ENCODE measurements around the gene G2E3. TPM values are rescaled to one million over a fixed set of nuclear protein-coding genes. Genes with fewer than 3 reads are reported as not detected.
"Not testable (repeated sequence)": the region's sequence is repeated elsewhere in the genome, so short reads cannot be mapped to it uniquely, and the experiment has no call there.

Gene G2E3
- total RNA-seq, 3 donors from 2014 or later: 12.3 to 22.2 (median 12.5) TPM

DNA sequence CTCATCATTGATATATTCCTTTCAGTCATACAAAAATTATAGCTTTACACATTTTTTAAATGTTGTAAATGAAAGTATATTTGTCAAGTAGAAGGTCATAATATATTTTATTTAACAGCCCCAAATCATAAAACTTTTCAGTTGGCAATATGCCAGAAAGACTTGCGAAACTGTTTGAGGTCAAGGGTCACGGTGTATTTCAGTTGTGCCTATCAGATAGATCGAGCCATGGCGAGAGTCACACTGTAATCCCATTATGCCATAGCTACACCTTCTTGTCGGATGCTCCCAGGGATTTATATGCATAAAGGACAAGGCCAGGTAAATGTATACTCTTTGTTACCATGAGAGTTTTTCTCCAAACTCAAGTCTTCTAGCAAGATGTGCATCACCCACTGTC is 26.7 kb upstream of the G2E3 start:
- Histone ChIP-seq H3K27me3 (no peaks in the 10 kb centered on the region), H3K27ac (no peak overlapping the region), H3K9me3 (no peaks in the 10 kb centered on the region), H3K4me1 (no peaks in the 10 kb centered on the region), H3K36me3 (no peaks in the 10 kb centered on the region), H3K4me3 (no peak overlapping the region)
- TF ChIP-seq, protein P1, sequence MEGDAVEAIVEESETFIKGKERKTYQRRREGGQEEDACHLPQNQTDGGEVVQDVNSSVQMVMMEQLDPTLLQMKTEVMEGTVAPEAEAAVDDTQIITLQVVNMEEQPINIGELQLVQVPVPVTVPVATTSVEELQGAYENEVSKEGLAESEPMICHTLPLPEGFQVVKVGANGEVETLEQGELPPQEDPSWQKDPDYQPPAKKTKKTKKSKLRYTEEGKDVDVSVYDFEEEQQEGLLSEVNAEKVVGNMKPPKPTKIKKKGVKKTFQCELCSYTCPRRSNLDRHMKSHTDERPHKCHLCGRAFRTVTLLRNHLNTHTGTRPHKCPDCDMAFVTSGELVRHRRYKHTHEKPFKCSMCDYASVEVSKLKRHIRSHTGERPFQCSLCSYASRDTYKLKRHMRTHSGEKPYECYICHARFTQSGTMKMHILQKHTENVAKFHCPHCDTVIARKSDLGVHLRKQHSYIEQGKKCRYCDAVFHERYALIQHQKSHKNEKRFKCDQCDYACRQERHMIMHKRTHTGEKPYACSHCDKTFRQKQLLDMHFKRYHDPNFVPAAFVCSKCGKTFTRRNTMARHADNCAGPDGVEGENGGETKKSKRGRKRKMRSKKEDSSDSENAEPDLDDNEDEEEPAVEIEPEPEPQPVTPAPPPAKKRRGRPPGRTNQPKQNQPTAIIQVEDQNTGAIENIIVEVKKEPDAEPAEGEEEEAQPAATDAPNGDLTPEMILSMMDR (IDR thresholded peaks at IDR 0.05): no peak
- TF ChIP-seq POLR2A (IDR thresholded peaks at IDR 0.05): no peak
- TF ChIP-seq POLR2AphosphoS5 (IDR thresholded peaks at IDR 0.05): no peak
- DNase-seq (ENCODE audit: low spot score in 2 of 2): no peak
- intact Hi-C loops (cut with DNase I; ENCODE audit: low total_unique reads): no loop called here

DNA sequence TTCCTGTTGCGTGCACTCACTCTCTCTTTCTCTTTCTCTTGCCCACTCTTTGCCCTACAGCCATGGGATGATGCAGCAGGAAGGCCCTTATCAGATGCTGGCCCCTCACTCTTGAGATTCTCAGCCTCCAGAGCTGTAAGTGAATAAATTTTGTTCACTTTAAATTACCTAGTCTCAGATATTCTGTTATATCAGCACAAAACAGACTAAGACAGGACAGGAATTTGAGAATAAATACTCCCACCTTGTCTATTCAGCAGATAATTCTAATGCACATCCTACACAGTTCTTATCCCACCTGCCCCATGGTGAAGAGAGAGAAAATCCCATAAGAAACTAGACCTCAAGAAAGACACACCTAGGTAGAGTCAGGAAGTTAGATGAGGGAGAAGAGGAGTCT is 25.8 kb upstream of the G2E3 start:
- intact Hi-C loops (cut with DNase I; ENCODE audit: low total_unique reads): no loop called here
- no peaks in the 10 kb centered on the region for H3K36me3 ChIP-seq
- no peaks in the 10 kb centered on the region for H3K9me3 ChIP-seq
- no peaks in the 10 kb centered on the region for H3K27me3 ChIP-seq
- no peak overlapping the region for H3K27ac ChIP-seq
- TF ChIP-seq, protein P1 (IDR thresholded peaks at IDR 0.05): no peak
- TF ChIP-seq POLR2AphosphoS5 (IDR thresholded peaks at IDR 0.05): no peak
- DNase-seq (ENCODE audit: low spot score in 2 of 2): no peak
- H3K4me3 ChIP-seq: no peak overlapping the region
- no peaks in the 10 kb centered on the region for H3K4me1 ChIP-seq

DNA sequence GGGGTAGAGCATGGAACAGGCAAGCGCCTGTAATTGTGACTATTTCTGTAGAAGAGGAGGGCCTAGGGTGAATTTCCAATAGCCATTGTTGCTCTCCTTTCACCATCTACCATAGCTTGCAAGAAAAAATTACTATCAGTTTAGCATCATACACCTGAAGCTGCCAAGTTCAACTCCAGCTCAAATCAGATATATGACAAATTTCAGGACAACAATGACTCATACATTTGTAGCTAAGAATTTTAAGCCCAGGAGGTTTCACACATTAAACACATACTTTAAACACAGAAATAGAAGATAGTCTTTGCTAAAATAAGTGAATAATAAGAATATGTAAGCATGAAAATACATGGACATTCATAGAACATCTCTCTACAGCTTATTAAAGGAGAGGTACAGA is 17.6 kb upstream of the G2E3 start:
- Histone ChIP-seq H3K4me3 (no peak overlapping the region), H3K27me3 (no peaks in the 10 kb centered on the region), H3K9me3 (no peaks in the 10 kb centered on the region), H3K36me3 (no peaks in the 10 kb centered on the region), H3K27ac (no peak overlapping the region), H3K4me1 (no peaks in the 10 kb centered on the region)
- DNase-seq (ENCODE audit: low spot score in 2 of 2): no peak
- TF ChIP-seq POLR2A (IDR thresholded peaks at IDR 0.05) (no peak), POLR2AphosphoS5 (IDR thresholded peaks at IDR 0.05) (no peak)
- TF ChIP-seq, protein P1 (IDR thresholded peaks at IDR 0.05): no peak
- intact Hi-C loops (cut with DNase I; ENCODE audit: low total_unique reads): no loop called here

DNA sequence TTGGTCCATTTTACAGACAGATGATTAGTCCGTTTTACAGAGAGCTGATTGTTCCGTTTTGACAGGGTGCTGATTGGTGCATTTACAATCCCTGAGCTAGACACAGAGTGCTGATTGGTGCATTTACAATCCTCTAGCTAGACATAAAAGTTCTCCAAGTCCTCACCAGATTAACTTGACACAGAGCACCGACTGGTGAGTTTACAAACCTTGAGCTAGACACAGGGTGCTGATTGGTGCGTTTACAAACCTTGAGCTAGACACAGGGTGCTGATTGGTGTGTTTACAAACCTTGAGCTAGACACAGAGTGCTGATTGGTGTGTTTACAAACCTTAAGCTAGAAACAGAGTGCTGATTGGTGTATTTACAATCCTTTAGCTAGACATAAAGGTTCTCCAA is 12.2 kb upstream of the G2E3 start:
- intact Hi-C loops (cut with DNase I; ENCODE audit: low total_unique reads); H3K4me1 ChIP-seq; H3K27ac ChIP-seq; H3K36me3 ChIP-seq; H3K4me3 ChIP-seq; H3K27me3 ChIP-seq; DNase-seq (ENCODE audit: low spot score in 2 of 2); H3K9me3 ChIP-seq: not testable (repeated sequence)

DNA sequence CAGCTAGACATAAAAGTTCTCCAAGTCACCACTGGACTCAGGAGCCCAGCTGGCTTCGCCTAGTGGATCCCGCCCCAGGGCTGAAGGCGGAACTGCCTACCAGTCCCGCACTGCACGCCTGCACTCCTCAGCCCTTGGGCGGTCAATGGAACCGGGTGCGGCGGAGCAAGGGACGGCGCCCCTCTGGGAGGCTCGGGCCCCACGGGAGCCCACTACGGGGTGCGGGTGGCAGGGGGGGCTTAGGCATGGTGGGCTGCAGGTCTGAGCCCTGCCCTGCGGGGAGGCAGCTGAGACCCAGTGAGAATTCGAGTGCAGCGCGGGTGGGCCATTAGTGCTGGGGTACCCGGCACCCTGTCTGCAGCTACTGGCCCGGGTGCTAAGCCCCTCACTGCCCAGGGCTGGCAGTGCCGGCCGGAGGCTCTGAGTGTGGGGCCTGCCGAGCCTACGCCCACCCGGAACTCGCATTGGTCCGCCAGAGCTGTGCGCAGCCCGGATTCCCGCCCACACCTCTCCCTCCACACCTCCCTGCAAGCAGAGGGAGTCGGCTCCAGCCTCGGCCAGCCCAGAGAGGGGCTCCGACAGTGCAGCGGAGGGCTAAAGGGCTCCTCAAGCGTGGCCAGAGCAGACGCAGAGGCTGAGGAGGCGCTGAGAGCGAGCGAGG is 11.4 kb upstream of the G2E3 start:
- no peak for TF ChIP-seq POLR2AphosphoS5 (IDR thresholded peaks at IDR 0.05)
- no peak for TF ChIP-seq POLR2A (IDR thresholded peaks at IDR 0.05)
- TF ChIP-seq, protein P1 (IDR thresholded peaks at IDR 0.05): no peak
- no peaks in the 10 kb centered on the region for H3K4me1 ChIP-seq
- no peak overlapping the region for H3K27ac ChIP-seq
- intact Hi-C loops (cut with DNase I; ENCODE audit: low total_unique reads): no loop called here
- H3K27me3 ChIP-seq: no peaks in the 10 kb centered on the region
- H3K36me3 ChIP-seq: no peaks in the 10 kb centered on the region
- no peak for DNase-seq (ENCODE audit: low spot score in 2 of 2)
- H3K9me3 ChIP-seq: no peaks in the 10 kb centered on the region
- no peak overlapping the region for H3K4me3 ChIP-seq

DNA sequence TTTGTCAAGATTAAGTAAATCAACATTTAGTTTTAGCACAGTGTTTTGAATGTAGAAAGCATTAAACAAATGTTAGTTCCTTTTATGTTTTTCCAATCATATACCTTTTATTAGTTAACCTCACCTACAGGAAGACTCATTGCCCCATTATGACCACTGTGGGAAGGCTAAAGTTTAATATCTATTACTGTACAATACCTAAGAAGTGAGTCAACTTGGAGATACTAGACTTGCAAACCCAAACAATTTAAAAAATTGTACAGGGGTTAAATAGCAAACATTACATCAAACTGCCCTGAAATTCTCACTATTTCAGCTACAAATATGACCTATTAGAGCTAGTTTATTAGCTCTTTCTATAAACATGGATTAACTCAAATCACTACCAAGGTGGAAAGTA is 8.6 kb upstream of the G2E3 start:
- intact Hi-C loops (cut with DNase I; ENCODE audit: low total_unique reads): no loop called here
- Histone ChIP-seq H3K4me1 (no peaks in the 10 kb centered on the region), H3K9me3 (no peaks in the 10 kb centered on the region), H3K27ac (no peak overlapping the region), H3K27me3 (no peaks in the 10 kb centered on the region), H3K36me3 (no peaks in the 10 kb centered on the region), H3K4me3 (no peak overlapping the region)
- no peak for DNase-seq (ENCODE audit: low spot score in 2 of 2)
- TF ChIP-seq, protein P1 (IDR thresholded peaks at IDR 0.05): no peak
- no peak for TF ChIP-seq POLR2A (IDR thresholded peaks at IDR 0.05)
- no peak for TF ChIP-seq POLR2AphosphoS5 (IDR thresholded peaks at IDR 0.05)
